GM18867 (cell line): Measurements from ENCODE around the gene VWCE.
A peak's percentile ranks its signal among the peaks of the same experiment; 100 is the strongest.

Experiments
- ATAC-seq: cut with Tn5 transposase; IDR thresholded peaks from one replicate; pipeline ENCODE4 v1.9.1; 2021; ENCODE audit warnings: mild to moderate bottlenecking, moderate library complexity; ENCODE audit not compliant: unreplicated experiment

The VWCE gene

GRCh38 chr11:61328351-61328750 lies 33.2 kb upstream of the VWCE start:
- ATAC-seq, result no peak

- no peak for ATAC-seq
Measured at GRCh38 chr11:61327669-61328071, 32.6 kb upstream of the VWCE start.

- no peak for ATAC-seq
Measured at GRCh38 chr11:61325649-61326414, 30.7 kb upstream of the VWCE start.

GRCh38 chr11:61315260-61315659 lies 20.1 kb upstream of the VWCE start:
- no peak for ATAC-seq

GRCh38 chr11:61310749-61311148 lies 15.6 kb upstream of the VWCE start:
- ATAC-seq, result no peak

GRCh38 chr11:61309739-61310138 lies 14.6 kb upstream of the VWCE start:
- no peak for ATAC-seq

- ATAC-seq, result no peak
Measured at GRCh38 chr11:61309141-61309540, 14.0 kb upstream of the VWCE start.

GRCh38 chr11:61307354-61307753 lies 12.2 kb upstream of the VWCE start:
- ATAC-seq, result no peak

GRCh38 chr11:61306221-61306620 lies 11.1 kb upstream of the VWCE start:
- ATAC-seq, result no peak

- no peak for ATAC-seq
Measured at GRCh38 chr11:61305417-61305816, 10.3 kb upstream of the VWCE start.

GRCh38 chr11:61303725-61304124 lies 8.6 kb upstream of the VWCE start:
- ATAC-seq, result no peak

GRCh38 chr11:61302550-61302949 lies 7.4 kb upstream of the VWCE start:
- no peak for ATAC-seq

GRCh38 chr11:61298663-61299244 lies 3.6 kb upstream of the VWCE start:
- no peak for ATAC-seq

- no peak for ATAC-seq
Measured at GRCh38 chr11:61297746-61298145, 2.6 kb upstream of the VWCE start.

- ATAC-seq, result no peak
Measured at GRCh38 chr11:61297341-61297740, 2.2 kb upstream of the VWCE start.

- ATAC-seq, result no peak
Measured at GRCh38 chr11:61295596-61295926, 445 bp upstream of the VWCE start.

- ATAC-seq, result peak; percentile 33
Measured at GRCh38 chr11:61293867-61294716, 1.0 kb downstream of the VWCE start.

GRCh38 chr11:61292356-61292755 lies 2.8 kb downstream of the VWCE start:
- ATAC-seq, result no peak

- no peak for ATAC-seq
Measured at GRCh38 chr11:61290905-61291690, 4.0 kb downstream of the VWCE start.

- no peak for ATAC-seq
Measured at GRCh38 chr11:61287338-61287977, 7.7 kb downstream of the VWCE start.

- no peak for ATAC-seq
Measured at GRCh38 chr11:61283613-61284012, 11.5 kb downstream of the VWCE start.
